ENCODE data around the gene INS. TPM values are rescaled to one million over a fixed set of nuclear protein-coding genes. Genes with fewer than 3 reads are reported as not detected.
A peak's percentile ranks its signal among the peaks of the same experiment; 100 is the strongest.

INS gene
- total RNA-seq, 1 donor from 2014 or later = not detected

DNA sequence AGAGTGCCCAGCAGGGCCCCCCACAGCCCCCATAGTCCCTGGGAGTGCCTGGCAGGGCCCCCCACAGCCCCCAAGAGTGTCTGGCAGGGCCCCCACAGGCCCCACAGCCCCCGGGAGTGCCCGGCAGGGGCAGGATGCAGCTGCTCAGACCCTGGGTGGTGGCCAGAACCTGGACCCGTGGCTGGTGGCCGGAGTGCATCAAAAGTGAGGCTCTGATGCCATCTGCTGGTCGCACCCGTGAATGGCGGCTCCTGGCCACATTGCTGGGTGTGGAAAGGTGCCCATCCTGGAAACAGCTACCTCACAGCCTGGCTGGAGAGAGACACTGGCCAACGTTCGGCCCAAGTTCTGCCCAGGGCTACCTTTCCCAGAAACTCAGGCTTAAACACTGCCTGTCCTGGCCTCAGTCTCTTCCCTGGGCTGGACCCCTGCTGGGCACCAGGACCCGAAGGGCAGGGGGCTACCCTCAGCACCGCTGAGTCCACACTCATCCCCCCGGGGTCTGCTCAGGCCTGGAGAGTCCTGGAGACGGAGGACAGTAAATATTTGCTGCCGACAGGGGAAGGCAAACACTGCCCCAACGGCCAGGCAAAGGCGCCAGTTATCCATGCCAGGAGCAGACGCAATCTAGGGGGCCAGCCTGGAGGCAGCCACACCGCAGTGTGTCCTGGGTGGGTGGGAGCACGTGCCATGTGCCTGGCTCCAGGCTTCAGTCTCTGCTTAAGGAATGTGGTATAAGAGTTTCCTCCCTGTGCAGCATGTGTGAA, 4.4 kb downstream of the INS start:
- FAIRE-seq = peak; percentile 60
- Histone ChIP-seq H3K9me3 (ENCODE audit: insufficient read depth, low read depth, low read length) (no peaks in the 10 kb centered on the region), H2AFZ (ENCODE audit: low read depth, low read length) (no peak overlapping the region), H4K20me1 (ENCODE audit: insufficient read depth, low read length) (peaks cover 2% of the 10 kb centered on the region), H3K9ac (ENCODE audit: low read length) (no peak overlapping the region), H3K27ac (ENCODE audit: low read depth, low read length) (no peak overlapping the region), H3K4me2 (ENCODE audit: low read length) (no peak overlapping the region), H3K4me1 (ENCODE audit: insufficient read depth, low read length) (no peaks in the 10 kb centered on the region), H3K79me2 (ENCODE audit: insufficient read depth, low read length) (no peaks in the 10 kb centered on the region), H3K4me3 (ENCODE audit: insufficient read depth, low read depth, low read length) (no peak overlapping the region), H3K27me3 (ENCODE audit: insufficient read depth, low read length) (no peaks in the 10 kb centered on the region), H3K36me3 (ENCODE audit: insufficient read depth, low read length) (no peaks in the 10 kb centered on the region)
- Mint-ChIP-seq H3K4me1 (ENCODE audit: low read depth, unreplicated experiment) (no peaks in the 10 kb centered on the region), H3K27ac (ENCODE audit: unreplicated experiment) (no peak overlapping the region), H3K9me3 (ENCODE audit: unreplicated experiment) (no peaks in the 10 kb centered on the region), H3K27me3 (ENCODE audit: low read depth, unreplicated experiment) (peaks cover 15% of the 10 kb centered on the region), H3K36me3 (ENCODE audit: low read depth, unreplicated experiment) (no peaks in the 10 kb centered on the region), H3K4me3 (ENCODE audit: unreplicated experiment) (no peak overlapping the region)
- TF ChIP-seq EZH2 (IDR thresholded peaks at IDR 0.05; ENCODE audit: insufficient read depth, low read length) = no peak
- TF ChIP-seq, protein P1, sequence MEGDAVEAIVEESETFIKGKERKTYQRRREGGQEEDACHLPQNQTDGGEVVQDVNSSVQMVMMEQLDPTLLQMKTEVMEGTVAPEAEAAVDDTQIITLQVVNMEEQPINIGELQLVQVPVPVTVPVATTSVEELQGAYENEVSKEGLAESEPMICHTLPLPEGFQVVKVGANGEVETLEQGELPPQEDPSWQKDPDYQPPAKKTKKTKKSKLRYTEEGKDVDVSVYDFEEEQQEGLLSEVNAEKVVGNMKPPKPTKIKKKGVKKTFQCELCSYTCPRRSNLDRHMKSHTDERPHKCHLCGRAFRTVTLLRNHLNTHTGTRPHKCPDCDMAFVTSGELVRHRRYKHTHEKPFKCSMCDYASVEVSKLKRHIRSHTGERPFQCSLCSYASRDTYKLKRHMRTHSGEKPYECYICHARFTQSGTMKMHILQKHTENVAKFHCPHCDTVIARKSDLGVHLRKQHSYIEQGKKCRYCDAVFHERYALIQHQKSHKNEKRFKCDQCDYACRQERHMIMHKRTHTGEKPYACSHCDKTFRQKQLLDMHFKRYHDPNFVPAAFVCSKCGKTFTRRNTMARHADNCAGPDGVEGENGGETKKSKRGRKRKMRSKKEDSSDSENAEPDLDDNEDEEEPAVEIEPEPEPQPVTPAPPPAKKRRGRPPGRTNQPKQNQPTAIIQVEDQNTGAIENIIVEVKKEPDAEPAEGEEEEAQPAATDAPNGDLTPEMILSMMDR (IDR thresholded peaks at IDR 0.05; ENCODE audit: insufficient read depth, low read depth, low read length) = peak; percentile 64
- DNase-seq (ENCODE audit: low read depth) = peak; percentile 2

DNA sequence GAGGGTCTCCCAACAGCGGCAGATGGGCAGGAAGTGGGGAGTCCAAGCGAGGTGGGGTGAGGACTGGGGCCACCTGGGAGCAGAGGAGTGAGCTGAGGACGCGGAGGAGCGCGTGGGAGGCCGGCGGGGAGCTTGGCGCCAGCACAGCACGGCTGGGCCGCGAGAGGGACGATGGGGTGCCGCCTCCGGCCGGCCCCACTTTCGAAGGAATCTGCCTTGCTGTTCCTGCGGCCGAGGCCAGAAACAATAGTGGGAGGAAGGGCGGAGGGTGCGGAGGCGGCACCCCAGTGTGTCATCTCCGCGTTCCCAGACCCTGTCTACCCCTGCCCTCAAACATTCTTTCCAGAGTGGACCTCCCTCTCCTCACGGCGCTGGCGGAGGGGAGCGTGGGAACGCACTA, 5.5 kb downstream of the INS start:
- H3K27me3 Mint-ChIP-seq (ENCODE audit: low read depth, unreplicated experiment) = peaks cover 24% of the 10 kb centered on the region

More for the DNA sequence above, 5.5 kb downstream of the INS start:
- no peaks in the 10 kb centered on the region for H3K36me3 Mint-ChIP-seq (ENCODE audit: low read depth, unreplicated experiment)
- no peak overlapping the region for H3K4me3 Mint-ChIP-seq (ENCODE audit: unreplicated experiment)
- Histone ChIP-seq H3K9ac (ENCODE audit: low read length) (no peak overlapping the region), H3K27me3 (ENCODE audit: insufficient read depth, low read length) (peaks cover 7% of the 10 kb centered on the region), H3K4me1 (ENCODE audit: insufficient read depth, low read length) (no peaks in the 10 kb centered on the region), H3K4me2 (ENCODE audit: low read length) (no peak overlapping the region), H3K27ac (ENCODE audit: low read depth, low read length) (no peak overlapping the region), H3K36me3 (ENCODE audit: insufficient read depth, low read length) (no peaks in the 10 kb centered on the region), H3K9me3 (ENCODE audit: insufficient read depth, low read depth, low read length) (no peaks in the 10 kb centered on the region), H3K79me2 (ENCODE audit: insufficient read depth, low read length) (no peaks in the 10 kb centered on the region), H4K20me1 (ENCODE audit: insufficient read depth, low read length) (peaks cover 9% of the 10 kb centered on the region), H3K4me3 (ENCODE audit: insufficient read depth, low read depth, low read length) (no peak overlapping the region), H2AFZ (ENCODE audit: low read depth, low read length) (no peak overlapping the region)
- no peak for FAIRE-seq
- H3K27ac Mint-ChIP-seq (ENCODE audit: unreplicated experiment) = no peak overlapping the region
- H3K9me3 Mint-ChIP-seq (ENCODE audit: unreplicated experiment) = no peaks in the 10 kb centered on the region
- DNase-seq (ENCODE audit: low read depth) = no peak
- no peaks in the 10 kb centered on the region for H3K4me1 Mint-ChIP-seq (ENCODE audit: low read depth, unreplicated experiment)
- no peak for TF ChIP-seq EZH2 (IDR thresholded peaks at IDR 0.05; ENCODE audit: insufficient read depth, low read length)
- TF ChIP-seq, protein P1 (IDR thresholded peaks at IDR 0.05; ENCODE audit: insufficient read depth, low read depth, low read length) = no peak
